ENCODE data around the gene MRGPRF.

- no peak for TF ChIP-seq EZH2phosphoT487 (IDR thresholded peaks at IDR 0.05; ENCODE audit: borderline replicate concordance)
- TF ChIP-seq, protein P1, sequence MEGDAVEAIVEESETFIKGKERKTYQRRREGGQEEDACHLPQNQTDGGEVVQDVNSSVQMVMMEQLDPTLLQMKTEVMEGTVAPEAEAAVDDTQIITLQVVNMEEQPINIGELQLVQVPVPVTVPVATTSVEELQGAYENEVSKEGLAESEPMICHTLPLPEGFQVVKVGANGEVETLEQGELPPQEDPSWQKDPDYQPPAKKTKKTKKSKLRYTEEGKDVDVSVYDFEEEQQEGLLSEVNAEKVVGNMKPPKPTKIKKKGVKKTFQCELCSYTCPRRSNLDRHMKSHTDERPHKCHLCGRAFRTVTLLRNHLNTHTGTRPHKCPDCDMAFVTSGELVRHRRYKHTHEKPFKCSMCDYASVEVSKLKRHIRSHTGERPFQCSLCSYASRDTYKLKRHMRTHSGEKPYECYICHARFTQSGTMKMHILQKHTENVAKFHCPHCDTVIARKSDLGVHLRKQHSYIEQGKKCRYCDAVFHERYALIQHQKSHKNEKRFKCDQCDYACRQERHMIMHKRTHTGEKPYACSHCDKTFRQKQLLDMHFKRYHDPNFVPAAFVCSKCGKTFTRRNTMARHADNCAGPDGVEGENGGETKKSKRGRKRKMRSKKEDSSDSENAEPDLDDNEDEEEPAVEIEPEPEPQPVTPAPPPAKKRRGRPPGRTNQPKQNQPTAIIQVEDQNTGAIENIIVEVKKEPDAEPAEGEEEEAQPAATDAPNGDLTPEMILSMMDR (conservative IDR thresholded peaks at IDR 0.05; ENCODE audit: low read length): no peak
Measured at GRCh38 chr11:69051381-69052342, 38.6 kb upstream of the MRGPRF start.

Data from Loucy (cell line).